ENCODE results near the gene SDK1. TPM values are rescaled to one million over a fixed set of nuclear protein-coding genes. Genes with fewer than 3 reads are reported as not detected.

SDK1 gene
- total and polyA plus RNA-seq, 11 donors, result 2.2 to 5.8 (median 3.4) TPM

GRCh38 chr7:3560495-3560894, 259.4 kb downstream of the SDK1 start:
- Histone ChIP-seq H3K36me3 (no peaks in the 10 kb centered on the region), H3K27me3 (no peaks in the 10 kb centered on the region), H3K4me3 (no peak overlapping the region), H3K9me3 (peaks cover 0 to 6% (median 0%) of the 10 kb centered on the region in 12 donors), H3K27ac (no peak overlapping the region), H3K4me1 (peaks cover 0 to 16% (median 0%) of the 10 kb centered on the region in 12 donors)
- ATAC-seq, result no peak
- intact Hi-C loops (cut with DNase I), result no loop called here
- DNase-seq, result no peak
- no peak for TF ChIP-seq CTCF (IDR thresholded peaks at IDR 0.05)
- TF ChIP-seq POLR2A (IDR thresholded peaks at IDR 0.05), result no peak
- WGBS, 4 donors, result 79 to 83% (median 82%) methylated on average over 6 of the region's 6 CpGs

DNA sequence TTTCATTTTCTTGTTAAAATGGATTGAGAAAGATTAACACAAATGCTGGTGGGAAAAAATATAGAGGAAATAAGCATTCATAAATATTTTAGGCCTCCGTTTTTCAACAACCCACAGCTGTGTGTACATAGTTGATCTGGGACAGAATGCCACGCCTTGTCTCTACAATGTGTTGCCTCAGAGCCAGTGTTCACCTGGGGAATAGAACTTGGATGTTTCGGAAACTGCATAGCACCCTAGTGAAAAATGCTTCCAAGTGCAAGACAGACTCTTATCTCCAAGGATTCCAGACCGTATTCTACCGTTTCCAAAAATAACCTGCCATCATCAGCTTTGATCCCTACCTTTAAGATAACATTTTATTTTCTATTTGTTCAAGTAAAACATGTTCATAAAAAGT, 260.9 kb downstream of the SDK1 start:
- Histone ChIP-seq H3K27me3 (no peaks in the 10 kb centered on the region), H3K4me3 (no peak overlapping the region), H3K4me1 (peaks cover 0 to 16% (median 0%) of the 10 kb centered on the region in 12 donors), H3K36me3 (no peaks in the 10 kb centered on the region), H3K27ac (no peak overlapping the region), H3K9me3 (no peaks in the 10 kb centered on the region)
- intact Hi-C loops (cut with DNase I), result no loop called here
- TF ChIP-seq CTCF (IDR thresholded peaks at IDR 0.05), result no peak
- no peak for TF ChIP-seq POLR2A (IDR thresholded peaks at IDR 0.05)
- DNase-seq (no peak), ATAC-seq (no peak)
- 71 to 76% (median 73%) methylated on average over 5 of the region's 5 CpGs for WGBS, 4 donors

DNA sequence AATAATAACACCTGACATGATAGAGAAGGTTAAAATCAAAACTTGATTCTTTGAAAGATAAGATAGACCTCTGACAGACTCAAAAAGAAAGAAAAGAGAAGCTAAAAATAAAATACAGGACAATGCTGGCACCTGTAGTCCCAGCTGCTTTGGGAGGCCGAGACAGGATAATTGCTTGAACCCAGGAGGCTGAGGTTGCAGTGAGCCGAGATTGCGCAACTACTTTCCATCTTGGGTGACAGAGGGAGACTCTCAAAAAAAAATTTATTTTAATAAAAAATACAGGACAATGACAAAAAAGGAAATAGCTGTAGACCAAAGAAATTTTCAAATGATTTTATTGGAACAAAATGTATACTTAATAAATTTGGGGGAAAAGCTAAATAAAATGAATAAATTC, 263.2 kb downstream of the SDK1 start:
- TF ChIP-seq POLR2A (IDR thresholded peaks at IDR 0.05), result no peak
- TF ChIP-seq CTCF (IDR thresholded peaks at IDR 0.05), result no peak
- no peak overlapping the region for H3K27ac ChIP-seq
- H3K27me3 ChIP-seq, result no peaks in the 10 kb centered on the region
- no peak overlapping the region for H3K4me3 ChIP-seq
- DNase-seq, result no peak
- peaks cover 0 to 7% (median 0%) of the 10 kb centered on the region in 12 donors for H3K4me1 ChIP-seq
- no peak for ATAC-seq
- intact Hi-C loops (cut with DNase I), result no loop called here
- H3K36me3 ChIP-seq, result no peaks in the 10 kb centered on the region
- no peaks in the 10 kb centered on the region for H3K9me3 ChIP-seq
- 64 to 85% (median 80%) methylated on average over 3 of the region's 3 CpGs for WGBS, 4 donors

DNA sequence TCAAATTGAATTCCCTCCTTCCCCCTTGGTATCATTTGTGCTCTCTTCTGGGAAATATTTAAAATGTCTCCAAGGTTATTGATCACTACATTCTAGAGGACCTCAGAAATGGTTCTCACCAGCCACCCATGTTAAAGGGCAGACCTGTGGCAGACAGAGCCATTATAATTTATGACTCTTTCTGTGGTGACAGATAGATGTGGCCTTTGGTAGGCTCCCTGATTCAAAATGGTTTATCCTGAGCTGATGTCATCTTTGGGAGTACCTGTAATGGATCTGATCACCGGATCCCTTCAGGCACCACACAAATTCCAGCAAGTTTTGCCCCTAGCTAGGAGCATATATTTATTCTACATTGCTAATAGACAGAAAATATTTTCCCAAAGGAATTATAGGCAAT, 267.5 kb downstream of the SDK1 start:
- 86 to 96% (median 90%) methylated on average over 1 of the region's 1 CpG for WGBS, 4 donors
- Histone ChIP-seq H3K27ac (no peak overlapping the region), H3K4me3 (no peak overlapping the region), H3K9me3 (no peaks in the 10 kb centered on the region), H3K27me3 (no peaks in the 10 kb centered on the region), H3K36me3 (no peaks in the 10 kb centered on the region), H3K4me1 (no peaks in the 10 kb centered on the region)
- DNase-seq (no peak), ATAC-seq (no peak)
- TF ChIP-seq POLR2A (IDR thresholded peaks at IDR 0.05), result no peak
- TF ChIP-seq CTCF (IDR thresholded peaks at IDR 0.05), result no peak
- intact Hi-C loops (cut with DNase I), result no loop called here
